ENCODE results near the gene ROCK2.

ROCK2 gene

GRCh38 chr2:11363868-11364564 is 19.6 kb upstream of the ROCK2 start:
- no peak for DNase-seq (ENCODE audit: low spot score)
- in situ Hi-C loops (cut with MboI; ENCODE audit: low pct_unique_long_range_greater_than_20kb, low sequenced_read_pairs, unreplicated experiment), result no loop called here
- no peak for TF ChIP-seq CTCF (IDR thresholded peaks at IDR 0.05; ENCODE audit: extremely low read depth, insufficient read depth, missing control alignments)

- no peak for TF ChIP-seq CTCF (IDR thresholded peaks at IDR 0.05; ENCODE audit: extremely low read depth, insufficient read depth, missing control alignments)
- in situ Hi-C loops (cut with MboI; ENCODE audit: low pct_unique_long_range_greater_than_20kb, low sequenced_read_pairs, unreplicated experiment), result no loop called here
- DNase-seq (ENCODE audit: low spot score), result no peak
Observed at GRCh38 chr2:11359865-11360264, 15.4 kb upstream of the ROCK2 start.

GRCh38 chr2:11357428-11357972 is 13.1 kb upstream of the ROCK2 start:
- DNase-seq (ENCODE audit: low spot score), result no peak
- in situ Hi-C loops (cut with MboI; ENCODE audit: low pct_unique_long_range_greater_than_20kb, low sequenced_read_pairs, unreplicated experiment), result no loop called here
- no peak for TF ChIP-seq CTCF (IDR thresholded peaks at IDR 0.05; ENCODE audit: extremely low read depth, insufficient read depth, missing control alignments)

- DNase-seq (ENCODE audit: low spot score), result no peak
- in situ Hi-C loops (cut with MboI; ENCODE audit: low pct_unique_long_range_greater_than_20kb, low sequenced_read_pairs, unreplicated experiment), result no loop called here
- no peak for TF ChIP-seq CTCF (IDR thresholded peaks at IDR 0.05; ENCODE audit: extremely low read depth, insufficient read depth, missing control alignments)
Observed at GRCh38 chr2:11356764-11357163, 12.3 kb upstream of the ROCK2 start.

GRCh38 chr2:11355194-11356053 is 11.0 kb upstream of the ROCK2 start:
- TF ChIP-seq CTCF (IDR thresholded peaks at IDR 0.05; ENCODE audit: extremely low read depth, insufficient read depth, missing control alignments), result no peak
- in situ Hi-C loops (cut with MboI; ENCODE audit: low pct_unique_long_range_greater_than_20kb, low sequenced_read_pairs, unreplicated experiment), result no loop called here
- no peak for DNase-seq (ENCODE audit: low spot score)

- DNase-seq (ENCODE audit: low spot score), result no peak
- no peak for TF ChIP-seq CTCF (IDR thresholded peaks at IDR 0.05; ENCODE audit: extremely low read depth, insufficient read depth, missing control alignments)
Observed at GRCh38 chr2:11354363-11355154, 10.1 kb upstream of the ROCK2 start.

More at GRCh38 chr2:11354363-11355154, 10.1 kb upstream of the ROCK2 start:
- in situ Hi-C loops (cut with MboI; ENCODE audit: low pct_unique_long_range_greater_than_20kb, low sequenced_read_pairs, unreplicated experiment), result no loop called here
